Right atrium auricular region (tissue), 2 donors: ENCODE measurements around the gene KLHL17. TPM values are rescaled to one million over a fixed set of nuclear protein-coding genes. Genes with fewer than 3 reads are reported as not detected.
"Not testable (repeated sequence)": the region's sequence is repeated elsewhere in the genome, so short reads cannot be mapped to it uniquely, and the experiment has no call there.

Experiments
- DNase-seq: peaks from one replicate; pipeline ENCODE4 v3.0.0-alpha.2; 2019; ENCODE audit warnings: low spot score
- H3K27ac ChIP-seq, 2 donors: fragments of 200-600 bp; sonication (generic); 1 replicate in 1 of 2; 2 replicates in 1 of 2; pipeline ENCODE4 v1.5.1; 2016 to 2019
- H3K27me3 ChIP-seq, 2 donors: fragments of 200-600 bp; sonication (generic); one replicate each; pipeline versions ENCODE4 v1.5.1 to v1.6.0; 2017 to 2019
- H3K36me3 ChIP-seq: fragments of 200-600 bp; sonication (generic); one replicate; pipeline ENCODE4 v1.5.1; 2016
- H3K4me1 ChIP-seq, 2 donors: fragments of 200-600 bp; sonication (generic); one replicate each; pipeline versions ENCODE4 v1.5.1 to v1.6.0; 2017 to 2019
- H3K4me3 ChIP-seq, 2 donors: fragments of 200-600 bp; sonication (generic); 1 replicate in 1 of 2; 2 replicates in 1 of 2; pipeline ENCODE4 v1.5.1; 2017 to 2019; ENCODE audit warnings: mild to moderate bottlenecking in 1 of 2, moderate library complexity in 1 of 2
- H3K9me3 ChIP-seq, 2 donors: fragments of 200-600 bp; sonication (generic); one replicate each; pipeline ENCODE4 v1.5.1; 2019
- CTCF ChIP-seq, 2 donors: fragments of 200-600 bp; sonication (generic); IDR thresholded peaks; one replicate each; pipeline ENCODE4 v1.5.1; 2019; ENCODE audit warnings: antibody characterized with exemption in 2 of 2
- total RNA-seq, 2 donors: library from RNA; depleted of rRNA; stranded (reverse); fragments of >200 nt; gene quantifications; one replicate each; pipeline ENCODE4 v1.1.0, GENCODE V29; 2016

The KLHL17 gene
- total RNA-seq, 2 donors from 2014 or later, result 2.4 to 2.9 TPM

DNA sequence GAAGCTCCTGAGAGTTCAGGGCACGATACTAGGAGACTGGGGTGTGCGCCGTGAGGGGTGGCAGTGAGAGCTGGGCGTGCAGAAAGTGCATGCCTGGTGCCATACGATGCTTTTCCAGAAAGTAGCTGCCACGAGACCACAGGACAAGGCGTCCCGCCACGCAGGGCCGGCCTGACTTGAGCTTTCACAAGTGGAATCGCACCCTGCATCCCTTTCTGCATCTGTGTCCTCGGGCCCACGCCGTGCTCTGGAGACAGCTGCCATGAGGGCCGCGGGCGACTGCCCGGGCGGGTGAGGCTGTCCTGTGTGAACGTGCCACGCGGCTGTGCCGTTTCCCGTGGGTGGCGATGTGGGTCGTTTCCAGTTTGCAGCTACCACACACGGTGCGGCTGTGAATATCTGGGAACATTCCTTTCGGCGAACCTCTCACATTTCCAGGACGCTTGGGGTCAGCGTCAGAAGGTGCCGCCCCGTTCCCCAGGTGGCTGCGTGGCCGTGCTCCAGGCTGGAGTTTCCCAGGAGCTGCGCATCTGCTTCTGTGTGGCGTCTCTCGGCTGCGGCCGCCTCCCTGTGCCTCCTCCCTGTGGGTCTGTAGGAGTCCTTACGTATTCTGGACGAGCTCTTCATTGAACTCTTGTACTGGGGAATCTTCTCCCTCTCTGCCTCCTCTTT lies 22.5 kb downstream of the KLHL17 start:
- H3K27ac ChIP-seq, result peak overlapping the region; percentile 91 to 93
- no peaks in the 10 kb centered on the region for H3K27me3 ChIP-seq
- H3K4me3 ChIP-seq, result no peak overlapping the region
- no peaks in the 10 kb centered on the region for H3K9me3 ChIP-seq
- peaks cover 15% of the 10 kb centered on the region for H3K36me3 ChIP-seq
- no peak for DNase-seq
- no peak for TF ChIP-seq CTCF (IDR thresholded peaks at IDR 0.05)
- peaks cover 0 to 45% of the 10 kb centered on the region in 2 donors for H3K4me1 ChIP-seq

GRCh38 chr1:983798-984475 lies 23.6 kb downstream of the KLHL17 start:
- Histone ChIP-seq H3K27me3 (no peaks in the 10 kb centered on the region), H3K36me3 (peaks cover 9% of the 10 kb centered on the region), H3K4me3 (peak overlapping the region in 1 of 2 donors; percentile 25), H3K4me1 (peaks cover 0 to 35% of the 10 kb centered on the region in 2 donors), H3K9me3 (no peaks in the 10 kb centered on the region), H3K27ac (peak overlapping the region in 1 of 2 donors; percentile 91)
- peak; percentile 97 to 99 for TF ChIP-seq CTCF (IDR thresholded peaks at IDR 0.05)
- no peak for DNase-seq

DNA sequence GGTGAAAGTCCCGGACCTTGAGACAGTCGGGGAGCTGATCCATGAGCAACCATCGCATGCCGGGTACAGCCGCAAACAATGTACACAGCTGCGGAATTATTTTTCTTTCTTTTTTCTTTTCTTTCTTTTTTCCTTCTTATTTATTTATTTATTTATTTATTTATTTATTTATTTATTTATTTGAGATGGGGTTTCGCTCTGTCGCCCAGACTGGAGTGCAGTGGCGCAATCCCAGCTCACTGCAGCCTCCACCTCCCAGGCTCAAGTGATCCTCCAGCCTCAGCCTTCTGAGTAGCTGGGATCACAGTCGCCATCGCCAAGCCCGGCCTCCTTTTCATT lies 24.1 kb downstream of the KLHL17 start:
- H3K36me3 ChIP-seq, result peaks cover 4% of the 10 kb centered on the region
- H3K4me3 ChIP-seq, result peak overlapping the region in 1 of 2 donors; percentile 25
- no peak for DNase-seq
- H3K27me3 ChIP-seq, result no peaks in the 10 kb centered on the region
- TF ChIP-seq CTCF (IDR thresholded peaks at IDR 0.05), result peak; percentile 5 to 6
- no peaks in the 10 kb centered on the region for H3K9me3 ChIP-seq
- peak overlapping the region in 1 of 2 donors; percentile 91 for H3K27ac ChIP-seq
- H3K4me1 ChIP-seq, result peaks cover 0 to 30% of the 10 kb centered on the region in 2 donors

GRCh38 chr1:985126-985525 lies 24.7 kb downstream of the KLHL17 start:
- Histone ChIP-seq H3K9me3 (no peaks in the 10 kb centered on the region), H3K4me1 (peaks cover 0 to 23% of the 10 kb centered on the region in 2 donors), H3K36me3 (no peaks in the 10 kb centered on the region), H3K27ac (no peak overlapping the region), H3K4me3 (no peak overlapping the region), H3K27me3 (no peaks in the 10 kb centered on the region)
- DNase-seq, result no peak
- TF ChIP-seq CTCF (IDR thresholded peaks at IDR 0.05), result no peak

GRCh38 chr1:988061-988460 lies 27.7 kb downstream of the KLHL17 start:
- not testable (repeated sequence) for H3K36me3 ChIP-seq, H3K4me3 ChIP-seq, H3K4me1 ChIP-seq, DNase-seq, H3K27ac ChIP-seq, H3K27me3 ChIP-seq
- H3K9me3 ChIP-seq, result peaks cover 0 to 11% of the 10 kb centered on the region in 2 donors

DNA sequence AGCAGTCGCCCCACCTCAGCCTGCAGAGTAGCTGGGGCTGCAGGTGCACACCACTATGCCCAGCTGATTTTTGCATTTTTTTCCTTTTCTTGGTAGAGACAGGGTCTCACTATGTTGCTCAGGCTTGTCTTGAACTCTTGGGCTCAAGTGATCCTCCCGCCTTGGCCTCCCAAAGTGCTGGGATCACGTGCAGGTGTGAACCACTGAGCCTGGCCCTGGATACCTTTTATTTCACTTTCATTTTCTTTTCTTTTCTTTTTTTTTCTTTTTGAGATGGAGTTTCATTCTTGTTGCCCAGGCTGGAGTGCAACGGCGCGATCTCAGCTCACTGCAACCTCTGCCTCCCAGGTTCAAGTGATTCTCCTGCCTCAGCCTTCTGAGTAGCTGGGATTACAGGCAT lies 30.9 kb downstream of the KLHL17 start:
- H3K4me1 ChIP-seq, H3K36me3 ChIP-seq, H3K27ac ChIP-seq, H3K27me3 ChIP-seq, H3K4me3 ChIP-seq, DNase-seq: not testable (repeated sequence)
- H3K9me3 ChIP-seq, result peaks cover 0 to 11% of the 10 kb centered on the region in 2 donors
